Measurements from ENCODE around the gene GAL3ST2.
"Not testable (repeated sequence)": the region's sequence is repeated elsewhere in the genome, so short reads cannot be mapped to it uniquely, and the experiment has no call there.

GAL3ST2 gene

DNA sequence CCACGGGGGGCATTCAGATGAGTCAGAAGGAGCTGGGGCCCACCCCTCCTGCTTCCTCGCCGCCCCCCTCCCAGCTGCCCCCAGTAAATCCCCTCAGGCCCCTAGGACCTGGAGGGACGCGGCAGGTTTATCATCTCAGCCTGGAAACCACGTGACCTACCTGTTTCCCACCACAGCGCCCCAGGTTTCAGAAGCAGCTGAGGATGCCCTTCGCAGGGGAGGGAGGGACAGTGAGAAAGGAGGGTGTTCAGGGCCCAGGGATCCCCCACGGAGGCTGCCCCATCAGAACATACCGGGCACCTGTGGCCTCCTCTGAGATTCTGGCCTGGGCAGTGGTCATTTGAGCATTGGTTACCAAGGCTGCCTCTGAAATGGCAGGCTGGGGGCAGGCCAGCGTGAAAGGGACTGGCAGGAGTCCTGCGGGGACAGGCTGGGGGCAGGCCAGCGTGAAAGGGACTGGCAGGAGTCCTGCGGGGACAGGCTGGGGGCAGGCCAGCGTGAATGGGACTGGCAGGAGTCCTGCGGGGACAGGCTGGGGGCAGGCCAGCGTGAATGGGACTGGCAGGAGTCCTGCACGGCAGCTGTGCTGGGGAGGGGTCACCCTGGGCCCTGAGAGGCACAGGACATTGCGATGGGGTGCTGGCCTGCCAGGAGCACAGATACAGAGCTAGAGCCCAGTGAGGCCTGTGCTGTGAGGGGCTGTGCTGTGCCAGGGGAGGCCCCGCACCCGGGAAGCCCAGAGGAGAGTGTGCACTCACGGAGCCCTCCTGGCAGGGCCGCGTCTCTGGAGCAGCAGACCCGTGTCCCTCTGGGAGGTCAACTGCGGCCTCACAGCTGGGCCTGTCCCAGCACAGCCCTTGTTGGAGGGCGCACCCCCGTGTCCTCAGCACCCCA lies 33.9 kb downstream of the GAL3ST2 start:
- DNase-seq: no peak

DNA sequence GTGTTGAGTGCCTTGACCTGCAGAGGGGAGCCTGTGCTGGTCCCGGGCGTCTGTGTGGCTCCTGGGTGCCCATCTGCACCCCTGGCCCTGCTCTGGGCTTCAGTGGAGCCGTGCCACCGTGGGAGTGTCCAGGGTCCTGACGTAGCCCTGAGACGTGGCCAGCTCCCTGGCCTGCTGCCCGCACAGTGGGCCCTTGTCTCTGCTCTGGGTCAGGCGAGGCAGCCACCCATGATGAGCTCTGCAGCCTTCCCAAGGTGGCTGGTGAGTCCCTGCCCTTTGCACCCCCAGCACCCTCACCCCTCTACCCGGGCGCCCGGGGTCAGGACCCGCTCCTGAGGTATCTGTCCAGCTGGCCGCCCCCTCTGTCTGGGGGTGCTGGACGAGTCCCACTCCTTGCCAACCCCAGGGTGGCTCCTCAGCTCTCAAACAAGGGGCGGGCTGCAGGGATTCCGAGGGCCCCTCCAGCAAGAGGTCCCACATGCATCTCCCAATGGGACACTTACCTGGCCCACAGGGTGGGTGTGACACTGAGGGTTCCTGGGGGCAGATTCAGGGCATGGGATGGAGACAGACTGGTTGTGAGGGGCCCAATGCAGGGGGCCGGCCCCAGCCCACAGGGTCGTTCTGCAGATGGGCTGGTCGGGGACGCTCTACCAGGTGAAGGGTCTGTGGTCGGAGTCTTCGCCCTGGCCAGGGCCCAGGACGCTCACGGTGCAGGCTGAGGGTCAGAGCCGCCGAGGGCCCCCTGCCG lies 34.8 kb downstream of the GAL3ST2 start:
- DNase-seq: no peak

- no peak for DNase-seq
Measured at GRCh38 chr2:241811952-241812729, 35.5 kb downstream of the GAL3ST2 start.

- DNase-seq: no peak
Measured at GRCh38 chr2:241812730-241813643, 36.4 kb downstream of the GAL3ST2 start.

- DNase-seq: no peak
Measured at GRCh38 chr2:241813644-241814392, 37.2 kb downstream of the GAL3ST2 start.

DNA sequence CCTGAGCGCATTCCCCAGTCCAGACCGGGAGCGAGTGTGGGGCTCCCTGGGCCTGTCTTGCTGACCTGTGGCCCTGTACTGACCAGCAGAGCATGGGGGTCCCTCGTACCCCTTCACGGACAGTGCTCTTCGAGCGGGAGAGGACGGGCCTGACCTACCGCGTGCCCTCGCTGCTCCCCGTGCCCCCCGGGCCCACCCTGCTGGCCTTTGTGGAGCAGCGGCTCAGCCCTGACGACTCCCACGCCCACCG lies 37.7 kb downstream of the GAL3ST2 start:
- no peak for DNase-seq

- no peak for DNase-seq
Measured at GRCh38 chr2:241814643-241815476, 38.2 kb downstream of the GAL3ST2 start.

- no peak for DNase-seq
Measured at GRCh38 chr2:241815477-241816430, 39.1 kb downstream of the GAL3ST2 start.

DNA sequence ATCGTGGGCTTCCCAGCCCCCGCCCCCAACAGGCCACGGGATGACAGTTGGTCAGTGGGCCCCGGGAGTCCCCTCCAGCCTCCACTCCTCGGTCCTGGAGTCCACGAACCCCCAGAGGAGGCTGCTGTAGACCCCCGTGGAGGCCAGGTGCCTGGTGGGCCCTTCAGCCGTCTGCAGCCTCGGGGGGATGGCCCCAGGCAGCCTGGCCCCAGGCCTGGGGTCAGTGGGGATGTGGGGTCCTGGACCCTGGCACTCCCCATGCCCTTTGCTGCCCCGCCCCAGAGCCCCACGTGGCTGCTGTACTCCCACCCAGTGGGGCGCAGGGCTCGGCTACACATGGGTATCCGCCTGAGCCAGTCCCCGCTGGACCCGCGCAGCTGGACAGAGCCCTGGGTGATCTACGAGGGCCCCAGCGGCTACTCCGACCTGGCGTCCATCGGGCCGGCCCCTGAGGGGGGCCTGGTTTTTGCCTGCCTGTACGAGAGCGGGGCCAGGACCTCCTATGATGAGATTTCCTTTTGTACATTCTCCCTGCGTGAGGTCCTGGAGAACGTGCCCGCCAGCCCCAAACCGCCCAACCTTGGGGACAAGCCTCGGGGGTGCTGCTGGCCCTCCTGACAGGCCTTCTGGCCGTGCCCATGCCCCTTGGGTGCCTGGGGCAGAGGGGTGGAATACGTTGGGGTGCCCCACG lies 40.0 kb downstream of the GAL3ST2 start:
- no peak for DNase-seq

DNA sequence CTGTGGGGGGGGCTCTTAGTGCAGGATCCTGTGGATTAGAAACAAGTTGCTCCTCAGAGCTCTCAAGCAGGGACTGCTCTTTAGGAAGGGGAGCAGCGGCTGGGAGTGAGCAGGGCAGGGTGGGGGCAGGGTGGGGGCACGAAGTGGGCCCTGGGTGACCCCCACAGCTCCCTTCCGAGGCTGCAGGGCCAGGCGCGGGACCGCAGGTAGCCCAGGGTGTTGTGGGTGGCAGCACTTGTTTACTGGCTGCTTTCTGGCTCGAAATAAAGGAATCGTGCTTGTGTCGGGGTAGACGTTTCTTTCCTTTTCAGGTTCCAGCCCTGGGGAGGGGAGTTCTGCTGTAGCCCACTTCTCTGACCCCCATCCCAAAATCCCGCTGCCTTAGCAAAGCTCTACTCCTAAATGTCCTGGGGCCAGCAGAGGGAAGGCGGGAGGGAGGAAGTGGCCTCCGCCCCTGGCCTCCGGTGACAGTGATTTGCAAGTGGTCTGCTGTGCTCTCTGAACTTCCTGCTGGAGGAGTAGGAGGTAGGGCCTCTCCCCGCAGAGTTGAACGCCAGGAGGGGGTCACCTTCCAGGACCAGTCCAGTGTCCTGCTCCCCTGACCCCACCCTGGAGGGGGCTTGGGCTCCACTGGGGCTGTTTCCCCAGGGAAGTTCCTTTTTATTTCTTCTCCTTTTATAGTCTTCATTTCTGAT lies 40.7 kb downstream of the GAL3ST2 start:
- no peak for DNase-seq

DNA sequence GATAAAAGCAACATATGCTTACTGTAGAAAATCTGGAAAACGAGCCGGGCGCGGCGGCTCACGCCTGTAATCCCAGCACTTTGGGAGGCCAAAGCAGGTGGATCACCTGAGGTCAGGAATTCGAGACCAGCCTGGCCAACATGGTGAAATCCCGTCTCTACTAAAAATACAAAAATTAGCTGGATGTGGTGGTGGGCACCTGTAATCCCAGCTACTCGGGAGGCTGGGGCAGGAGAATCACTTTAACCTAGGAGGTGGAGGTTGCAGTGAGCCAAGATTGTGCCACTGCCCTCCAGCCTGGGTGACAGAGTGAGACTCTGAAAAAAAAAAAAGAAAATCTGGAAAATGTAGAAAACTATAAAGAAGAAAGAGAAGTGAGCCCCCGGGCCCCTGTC lies 41.2 kb downstream of the GAL3ST2 start:
- not testable (repeated sequence) for DNase-seq

DNA sequence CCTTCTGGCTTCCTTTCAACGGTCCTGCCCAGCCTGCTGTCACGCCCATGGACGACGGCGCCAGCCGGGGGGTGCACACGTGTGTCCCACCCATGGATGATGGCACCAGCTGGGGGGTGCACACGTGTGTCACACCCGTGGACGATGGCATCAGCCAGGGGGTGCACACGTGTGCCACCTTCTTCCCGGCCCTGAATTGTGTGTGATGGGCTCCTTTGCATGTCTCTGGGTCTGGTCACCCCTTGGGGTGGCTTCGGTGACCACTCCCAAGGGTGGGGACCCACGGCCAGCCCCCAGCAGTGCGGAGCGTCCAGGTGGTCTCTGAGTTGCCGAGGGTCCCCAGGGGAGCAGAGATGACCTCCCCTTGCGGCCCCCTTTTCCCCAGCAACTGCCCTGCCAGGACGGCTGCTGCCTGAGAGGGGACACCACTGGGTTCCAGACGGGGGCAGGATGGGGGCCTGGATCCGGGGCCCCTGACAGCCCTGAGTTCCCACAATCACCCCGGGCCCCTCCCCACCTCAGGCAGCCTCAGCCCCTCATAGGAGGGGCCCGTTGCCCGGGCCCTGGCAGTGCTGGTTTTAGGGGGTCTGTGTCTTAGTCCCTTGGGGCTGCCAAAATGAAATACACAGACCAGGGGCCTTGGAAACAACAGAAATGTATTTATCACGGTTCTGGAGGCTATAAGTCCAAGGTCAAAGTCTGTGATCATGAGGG lies 41.8 kb downstream of the GAL3ST2 start:
- DNase-seq: no peak

GRCh38 chr2:241818943-241819270 lies 42.3 kb downstream of the GAL3ST2 start:
- DNase-seq: no peak

DNA sequence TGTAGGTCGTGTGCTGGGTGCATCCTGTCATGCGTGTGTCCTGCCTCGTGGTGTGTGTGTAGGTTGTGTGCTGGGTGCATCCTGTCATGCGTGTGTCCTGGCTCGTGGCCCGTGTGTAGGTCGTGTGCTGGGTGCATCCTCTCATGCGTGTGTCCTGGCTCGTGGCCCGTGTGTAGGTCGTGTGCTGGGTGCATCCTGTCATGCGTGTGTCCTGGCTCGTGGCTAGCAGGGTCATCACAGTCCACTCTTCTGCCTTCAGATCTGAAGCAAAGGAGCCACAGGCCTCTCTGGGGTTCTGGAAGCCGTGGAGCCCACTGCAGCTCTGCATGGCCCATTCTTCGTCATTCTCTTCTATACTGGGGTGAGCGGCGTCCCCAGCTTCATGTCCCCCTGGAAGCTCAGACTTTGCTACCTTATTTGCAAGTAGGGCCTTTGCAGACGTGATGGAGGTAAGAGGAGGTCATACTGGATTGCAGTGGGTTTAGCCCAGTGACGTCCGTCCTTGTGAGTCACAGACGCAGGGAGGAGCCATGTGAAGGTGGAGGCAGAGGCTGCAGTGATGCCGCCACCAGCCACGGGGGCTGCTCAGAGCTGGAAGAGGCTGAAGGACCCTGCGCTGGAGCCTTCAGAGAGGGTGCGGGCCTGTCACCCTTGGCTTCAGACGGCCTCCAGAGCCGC lies 43.5 kb downstream of the GAL3ST2 start:
- DNase-seq: not testable (repeated sequence)

DNA sequence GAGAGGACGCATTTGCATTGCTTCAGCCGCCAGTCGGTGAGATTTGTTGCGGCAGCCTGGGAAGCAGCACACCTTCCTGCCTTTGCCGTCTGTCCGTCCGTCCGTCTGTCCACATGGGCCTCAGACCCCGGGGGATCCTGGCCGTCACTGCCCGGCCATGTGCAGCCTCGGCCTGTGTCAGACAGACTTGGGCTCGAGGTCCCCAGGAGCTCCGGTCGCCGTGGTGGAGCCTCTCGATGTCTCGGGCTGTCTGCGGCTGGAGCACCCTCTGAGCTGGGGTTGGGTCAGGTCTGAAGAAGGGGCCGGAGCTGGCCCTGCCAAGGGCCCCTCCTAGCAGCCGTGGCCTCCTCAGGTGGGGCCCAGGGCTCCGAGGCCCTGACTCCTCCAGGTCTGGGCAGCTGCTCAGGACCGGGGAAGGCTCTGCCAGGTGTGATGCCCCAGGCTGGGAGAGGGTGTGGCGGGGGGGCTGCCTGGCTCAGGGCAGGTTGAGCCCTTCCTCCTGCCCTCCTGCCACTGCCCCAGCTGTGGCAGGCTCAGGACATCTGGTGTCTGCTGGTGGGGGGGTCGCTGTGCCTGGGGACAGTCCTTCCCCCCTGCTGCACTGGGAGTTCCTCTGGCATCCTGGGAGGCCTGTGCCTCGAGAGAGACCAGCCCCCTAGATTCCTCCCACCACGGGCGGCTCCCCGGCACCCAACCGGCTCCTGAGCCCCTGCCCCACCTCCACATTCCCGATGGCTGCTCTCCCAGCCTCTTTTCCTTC lies 44.2 kb downstream of the GAL3ST2 start:
- DNase-seq: no peak

Measured in EL (cell line).